ENCODE data around the gene ACOXL.
"Not testable (repeated sequence)": the region's sequence is repeated elsewhere in the genome, so short reads cannot be mapped to it uniquely, and the experiment has no call there.

ACOXL gene

DNA sequence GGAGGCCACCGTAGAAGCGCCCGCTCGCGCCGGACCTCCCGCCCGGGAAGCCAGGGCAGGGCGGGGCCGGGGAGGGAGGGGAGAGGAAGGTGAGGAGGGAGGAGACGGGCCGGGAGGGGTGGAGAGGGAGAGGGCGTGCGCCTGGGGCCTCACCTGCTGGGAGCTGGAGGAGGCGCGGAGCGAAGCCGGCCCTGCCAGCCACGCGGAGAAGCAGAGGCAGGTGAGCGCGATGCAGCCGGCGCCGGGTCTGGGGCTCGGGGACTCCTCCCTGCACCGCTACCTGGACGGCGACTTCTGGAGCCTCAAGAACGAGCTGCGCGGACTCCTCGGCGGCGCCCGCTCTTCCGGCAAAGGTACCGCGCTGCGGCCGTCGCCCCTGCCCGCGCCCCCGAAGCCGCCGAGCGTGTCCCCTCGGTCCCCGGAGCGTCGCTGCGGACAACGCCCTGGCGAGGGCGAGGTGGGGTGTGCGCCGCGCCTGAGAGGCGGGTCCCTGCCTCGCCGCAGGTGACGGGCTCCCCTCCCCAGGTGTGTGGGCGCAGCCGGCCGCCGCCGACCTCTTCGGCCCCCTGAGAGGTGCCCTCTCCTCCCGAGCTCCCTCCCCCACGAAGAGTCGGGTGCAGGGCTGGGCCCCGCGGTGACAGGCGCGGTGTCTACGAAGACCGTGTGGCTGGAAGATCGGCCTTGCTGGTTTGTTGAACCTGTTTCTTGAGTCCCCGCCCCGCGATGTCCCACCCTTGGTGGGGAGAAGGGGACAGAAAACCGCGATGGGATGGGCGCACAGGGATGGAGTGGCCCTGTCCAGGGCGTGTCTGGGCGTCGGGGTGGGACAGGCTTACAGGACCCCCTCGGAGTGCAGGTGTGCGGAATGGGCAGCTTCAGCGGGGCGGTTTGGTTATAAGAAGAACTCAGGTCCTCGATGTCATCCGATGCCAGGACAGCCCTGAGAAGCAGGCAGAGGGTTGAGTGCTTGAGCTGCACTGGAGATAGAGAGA, at the start of gene ACOXL:
ACOXL (plus strand) TSS at position 152 of the 992 bp plus-strand sequence. CDS start 35,817 bp downstream, outside the sequence.
- DNase-seq (ENCODE audit: low read depth): no peak

DNA sequence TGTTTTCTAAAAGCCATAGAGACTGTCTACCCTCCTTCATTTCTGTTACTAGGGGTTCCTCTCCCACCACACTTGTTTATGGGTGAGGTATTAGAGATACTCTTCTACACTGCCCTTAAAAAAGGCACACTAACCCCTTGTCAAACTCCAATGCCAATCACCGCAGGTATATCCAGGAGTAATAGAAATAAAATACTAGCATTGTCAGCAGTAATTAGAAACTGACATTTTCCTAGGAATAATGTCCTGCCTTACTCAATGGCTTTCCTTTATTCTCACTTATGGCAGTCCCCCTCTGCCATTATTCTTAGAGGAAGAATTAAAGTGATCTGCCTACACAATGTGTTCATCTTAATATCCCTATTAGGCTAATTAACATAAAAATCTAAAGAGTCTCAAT, 49.5 kb upstream of the ACOXL start:
- DNase-seq (ENCODE audit: low read depth): no peak

DNA sequence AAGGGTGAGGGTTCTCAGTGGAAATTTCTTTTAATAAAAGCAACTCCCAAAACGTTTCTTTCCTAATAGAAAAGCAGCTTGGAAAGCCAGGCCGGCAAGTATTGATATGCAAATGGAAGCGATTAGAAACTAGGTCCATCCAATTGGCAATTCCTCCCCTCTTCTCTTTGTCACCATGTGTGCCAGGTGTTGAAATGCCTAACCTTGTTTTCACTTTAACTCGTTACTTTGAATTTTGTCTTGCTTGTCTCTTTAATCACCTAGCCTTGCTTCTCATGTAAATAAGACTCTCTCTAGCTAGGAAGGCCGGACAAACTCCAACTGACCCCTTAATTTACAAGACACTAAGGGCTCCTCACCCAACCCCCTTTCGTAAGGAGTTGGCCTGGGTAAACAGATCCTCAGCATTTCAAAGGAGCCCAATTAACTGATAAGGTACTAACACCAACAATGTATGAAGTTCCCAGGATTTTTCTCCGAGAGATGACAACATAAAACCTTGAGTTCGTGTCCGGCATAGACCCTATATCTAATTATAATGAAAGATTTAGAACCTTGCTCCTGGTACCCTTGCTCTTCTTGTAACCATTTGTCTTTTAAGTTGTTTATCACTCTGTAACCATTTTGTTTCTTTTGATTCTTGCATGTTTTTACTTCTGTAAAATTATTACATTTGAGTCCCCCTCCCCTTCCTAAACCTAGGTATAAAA, 44.4 kb upstream of the ACOXL start:
- not testable (repeated sequence) for DNase-seq (ENCODE audit: low read depth)

DNA sequence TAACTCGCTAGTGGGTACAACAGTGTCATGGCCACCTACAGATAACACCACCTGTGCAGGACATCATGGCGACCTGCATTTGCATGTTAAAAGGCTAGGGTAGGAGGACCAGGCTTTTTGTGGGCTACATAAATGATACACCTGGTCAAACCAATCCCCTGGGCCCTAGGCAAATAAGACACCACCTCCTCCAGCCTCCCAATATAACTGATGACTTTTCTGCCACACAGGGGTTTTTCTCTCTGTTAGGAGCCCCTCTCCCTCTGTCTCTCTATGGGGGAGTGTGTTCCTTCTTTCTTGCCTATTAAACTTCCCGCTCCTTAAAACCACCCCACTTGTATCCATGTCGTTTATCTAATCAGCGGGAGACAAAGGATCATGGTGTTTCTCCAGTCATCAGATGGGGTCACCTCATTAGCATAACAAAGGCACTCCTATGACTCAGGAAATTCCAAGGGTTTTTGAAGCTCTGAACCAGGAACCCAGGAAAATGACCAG, 43.7 kb upstream of the ACOXL start:
- DNase-seq (ENCODE audit: low read depth): no peak

DNA sequence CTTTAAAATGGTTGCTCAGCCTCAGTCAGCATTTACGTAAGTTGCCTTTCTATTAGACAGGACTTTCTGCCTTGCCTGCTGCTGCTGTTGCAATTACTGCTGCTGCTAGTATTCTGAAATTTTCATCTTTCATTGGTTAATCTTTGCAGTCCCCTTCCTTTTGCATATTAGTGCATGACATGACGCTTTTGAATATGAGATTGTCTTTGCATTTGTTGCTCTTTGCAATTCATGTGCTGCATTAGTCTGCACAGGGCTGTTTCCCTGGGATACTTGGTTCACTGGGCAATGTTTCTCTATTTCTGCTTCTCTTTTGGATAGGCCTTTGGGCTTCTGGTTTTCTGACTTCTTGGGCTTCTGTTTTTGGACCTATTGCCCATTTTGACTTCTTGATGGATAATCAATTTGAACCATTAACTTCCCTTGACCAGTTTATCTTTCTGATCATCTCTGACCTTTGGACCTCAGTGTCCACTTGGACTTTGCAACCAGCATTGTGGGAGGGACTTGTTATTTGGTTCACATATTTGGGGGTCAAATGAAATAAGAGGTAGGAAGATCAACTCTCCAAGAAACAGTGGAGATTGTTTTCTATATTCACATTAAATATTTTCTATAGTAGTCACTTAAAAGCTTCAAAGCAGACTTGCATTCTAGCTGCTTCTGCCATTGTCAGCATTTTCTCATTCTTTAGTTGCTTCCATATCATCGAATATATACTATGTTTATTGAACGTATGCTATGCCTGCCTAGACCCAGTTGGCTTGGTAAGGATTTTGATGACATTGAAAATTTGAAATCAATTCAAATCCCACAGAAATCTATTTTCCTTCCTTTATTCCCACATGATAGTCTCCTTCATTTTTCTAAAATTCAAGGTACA, 42.0 kb upstream of the ACOXL start:
- DNase-seq (ENCODE audit: low read depth): no peak

DNA sequence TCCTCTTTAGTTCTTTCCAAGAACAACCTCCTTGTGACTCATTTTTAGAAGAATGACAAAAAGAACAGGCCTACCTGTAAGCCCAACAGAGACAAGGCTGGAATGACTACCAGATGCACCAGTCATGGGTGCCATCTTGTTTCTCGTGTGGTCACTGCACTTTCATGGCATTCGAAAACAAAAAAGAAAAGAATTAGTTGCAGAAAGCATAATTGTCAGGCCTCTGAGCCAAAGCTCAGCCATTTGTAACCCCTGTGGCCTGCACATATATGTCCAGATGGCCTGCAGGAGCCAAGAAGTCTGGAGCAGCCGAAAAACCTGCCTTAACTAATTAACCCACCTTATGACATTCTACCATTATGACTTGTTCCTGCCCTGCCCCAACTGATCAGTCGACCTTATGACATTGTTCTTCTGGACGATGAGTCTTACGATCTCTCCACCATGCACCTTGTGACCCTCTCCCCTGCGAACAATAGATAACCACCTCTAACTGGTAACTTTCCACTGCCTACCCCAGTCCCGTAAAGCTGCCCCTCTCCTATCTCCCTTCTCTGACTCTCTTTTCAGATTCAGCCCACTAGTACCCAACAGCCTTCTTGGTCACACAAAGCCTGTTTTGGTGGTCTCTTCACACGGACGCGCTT, 40.6 kb upstream of the ACOXL start:
- DNase-seq (ENCODE audit: low read depth): no peak

DNA sequence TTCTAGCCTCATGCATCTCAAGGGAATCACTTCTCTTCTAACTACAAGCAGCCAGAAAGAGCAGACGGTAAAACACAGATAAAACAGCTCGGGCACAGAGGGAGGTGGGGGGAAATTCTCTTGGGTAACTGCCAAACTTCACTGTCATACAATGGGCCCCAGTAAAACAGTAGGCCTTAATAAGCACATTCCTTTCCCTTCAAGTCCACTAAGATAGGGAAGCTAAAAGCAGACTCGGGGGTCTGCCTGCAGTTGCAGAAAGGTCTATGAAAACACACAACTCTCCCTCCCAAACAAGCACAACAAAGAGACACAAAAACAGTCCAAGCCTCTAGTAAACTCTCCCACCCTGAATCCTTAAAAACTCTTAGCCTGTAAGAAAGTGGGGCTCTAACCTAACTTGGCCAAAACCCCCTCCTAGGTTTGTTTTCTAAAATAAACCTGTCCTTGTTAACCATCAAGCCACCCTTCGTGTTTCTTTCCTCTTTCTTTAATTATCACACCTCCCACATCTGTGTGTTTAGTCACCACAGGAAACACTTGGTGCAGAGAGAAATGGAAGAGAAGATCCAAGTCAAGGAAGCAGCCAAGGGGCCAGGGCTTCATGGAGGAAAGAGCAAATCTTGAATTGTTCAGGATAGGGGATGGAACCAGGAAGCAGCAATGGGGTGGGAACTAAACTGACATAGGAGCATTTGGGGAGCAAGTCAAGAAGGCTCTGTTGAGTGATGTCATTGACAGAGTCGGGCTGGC, 37.1 kb upstream of the ACOXL start:
- not testable (repeated sequence) for DNase-seq (ENCODE audit: low read depth)

DNA sequence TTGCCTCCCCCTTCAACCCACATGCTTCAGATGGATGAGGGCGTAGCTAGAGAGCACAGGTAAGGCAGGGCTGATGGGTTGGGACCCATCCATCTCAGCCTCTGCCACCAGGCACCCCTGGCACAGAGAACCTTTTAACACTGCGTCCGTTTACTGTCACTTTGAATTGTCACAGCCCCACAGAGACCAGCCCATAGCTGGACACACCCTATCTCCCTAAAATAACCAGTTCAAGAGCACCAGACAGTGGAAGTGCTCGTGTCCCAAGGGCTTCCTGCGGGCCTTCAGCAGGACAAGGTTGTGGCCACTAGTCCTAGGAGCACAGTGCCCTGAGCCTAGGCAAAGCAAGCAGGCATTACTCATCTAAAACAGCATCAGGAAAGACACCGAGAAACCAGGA, 34.1 kb upstream of the ACOXL start:
- DNase-seq (ENCODE audit: low read depth): not testable (repeated sequence)

DNA sequence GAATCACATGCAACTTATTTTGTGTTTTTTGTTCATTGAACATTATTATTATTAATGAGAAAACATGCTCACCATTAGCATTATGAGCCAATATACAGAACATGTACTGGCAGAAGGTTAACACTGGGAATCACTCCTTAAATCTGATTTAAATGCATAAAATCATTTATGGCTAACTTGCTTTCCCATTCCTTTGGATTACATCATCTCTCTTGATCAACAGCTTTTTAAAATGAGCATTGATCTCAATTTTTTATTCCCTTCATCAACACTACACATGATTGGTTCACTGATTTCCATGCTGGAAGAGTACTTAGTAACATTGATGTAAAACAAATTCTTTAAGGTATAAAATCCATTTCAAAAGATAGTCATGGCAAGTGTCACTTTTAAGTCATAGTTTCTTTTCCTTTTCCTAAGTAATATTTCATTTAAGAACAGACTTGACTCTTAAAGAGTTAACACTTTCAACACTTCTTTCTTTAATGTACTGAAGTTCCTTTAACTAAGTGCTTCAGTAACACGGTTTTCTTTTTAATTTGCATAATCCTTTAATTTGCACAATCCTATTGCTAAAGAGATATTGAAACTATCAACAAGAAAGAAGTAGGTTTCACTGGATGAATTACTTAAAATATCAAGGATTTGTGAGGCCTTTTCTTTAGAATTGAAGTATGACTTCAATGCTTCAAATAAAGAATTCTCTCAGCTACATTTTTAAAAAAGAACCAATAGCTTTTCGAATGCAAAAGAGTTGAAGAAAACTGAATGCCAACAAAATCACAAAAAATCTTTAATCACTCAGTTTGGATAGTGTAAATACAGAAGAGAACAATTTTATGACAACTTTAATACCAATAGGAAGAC, 29.6 kb upstream of the ACOXL start:
- no peak for DNase-seq (ENCODE audit: low read depth)

DNA sequence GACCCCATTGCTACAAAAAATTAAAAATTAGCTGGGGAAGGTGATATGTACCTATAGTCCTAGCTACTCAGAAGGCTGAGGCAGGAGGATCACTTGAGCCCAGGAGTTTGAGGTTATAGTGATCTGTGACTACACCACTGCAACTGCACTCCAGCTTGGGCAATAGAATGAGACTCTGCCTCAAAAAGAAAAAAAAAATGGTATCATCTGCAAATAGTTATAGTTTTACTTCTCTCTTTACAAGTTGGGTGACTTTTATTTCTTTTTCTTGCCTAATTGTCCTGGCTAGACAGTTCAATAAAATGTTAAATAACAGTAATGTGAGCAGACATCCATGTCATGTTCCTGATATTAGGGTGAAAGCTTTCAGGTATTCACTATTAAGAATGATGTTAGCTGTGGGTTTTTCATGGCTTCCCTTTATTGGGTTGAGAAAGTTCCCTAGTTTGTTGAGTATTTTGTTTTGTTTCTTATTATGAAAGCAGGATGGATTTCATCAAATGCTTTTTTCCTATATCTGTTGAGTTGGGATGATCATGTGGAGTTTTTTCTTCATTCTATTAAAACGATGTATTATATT, 24.9 kb upstream of the ACOXL start:
- DNase-seq (ENCODE audit: low read depth): no peak

DNA sequence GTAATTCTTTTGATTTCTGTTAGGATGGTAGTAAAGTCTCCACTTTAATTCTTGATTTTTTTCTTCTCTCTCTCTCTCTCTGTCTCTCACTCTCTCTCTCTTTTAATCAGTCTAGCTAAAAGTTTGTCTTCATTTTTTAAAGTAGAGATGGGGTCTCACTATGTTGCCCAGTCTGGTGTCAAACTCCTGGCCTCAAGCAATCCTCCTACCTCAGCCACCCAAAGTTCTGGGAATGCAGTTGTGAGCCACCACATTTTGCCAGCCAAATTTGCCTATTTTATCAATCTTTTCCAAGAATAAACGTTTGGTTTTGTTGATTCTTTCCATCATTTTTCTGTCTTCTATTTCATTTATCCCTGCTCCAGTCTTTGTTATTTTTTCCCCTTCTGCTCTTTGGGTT, 23.9 kb upstream of the ACOXL start:
- no peak for DNase-seq (ENCODE audit: low read depth)

DNA sequence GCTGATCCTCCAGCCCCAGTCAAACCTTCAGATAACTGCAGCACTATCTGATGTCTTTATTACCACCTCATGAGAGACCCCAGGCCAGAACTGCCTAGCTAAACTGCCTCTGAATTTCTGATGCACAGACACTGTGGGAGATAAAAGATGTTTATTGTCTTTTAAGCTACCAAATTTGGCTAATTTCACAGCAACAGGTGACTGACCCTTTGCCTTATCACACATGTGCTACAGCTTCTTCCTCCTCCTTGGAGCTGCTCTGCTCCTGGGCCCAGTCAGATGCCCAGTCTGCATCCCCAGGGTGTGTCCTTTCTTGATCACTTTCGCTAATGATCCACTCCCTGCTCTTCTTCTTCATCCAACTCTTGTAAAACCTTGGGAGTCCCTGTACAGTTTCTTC, 19.6 kb upstream of the ACOXL start:
- no peak for DNase-seq (ENCODE audit: low read depth)

DNA sequence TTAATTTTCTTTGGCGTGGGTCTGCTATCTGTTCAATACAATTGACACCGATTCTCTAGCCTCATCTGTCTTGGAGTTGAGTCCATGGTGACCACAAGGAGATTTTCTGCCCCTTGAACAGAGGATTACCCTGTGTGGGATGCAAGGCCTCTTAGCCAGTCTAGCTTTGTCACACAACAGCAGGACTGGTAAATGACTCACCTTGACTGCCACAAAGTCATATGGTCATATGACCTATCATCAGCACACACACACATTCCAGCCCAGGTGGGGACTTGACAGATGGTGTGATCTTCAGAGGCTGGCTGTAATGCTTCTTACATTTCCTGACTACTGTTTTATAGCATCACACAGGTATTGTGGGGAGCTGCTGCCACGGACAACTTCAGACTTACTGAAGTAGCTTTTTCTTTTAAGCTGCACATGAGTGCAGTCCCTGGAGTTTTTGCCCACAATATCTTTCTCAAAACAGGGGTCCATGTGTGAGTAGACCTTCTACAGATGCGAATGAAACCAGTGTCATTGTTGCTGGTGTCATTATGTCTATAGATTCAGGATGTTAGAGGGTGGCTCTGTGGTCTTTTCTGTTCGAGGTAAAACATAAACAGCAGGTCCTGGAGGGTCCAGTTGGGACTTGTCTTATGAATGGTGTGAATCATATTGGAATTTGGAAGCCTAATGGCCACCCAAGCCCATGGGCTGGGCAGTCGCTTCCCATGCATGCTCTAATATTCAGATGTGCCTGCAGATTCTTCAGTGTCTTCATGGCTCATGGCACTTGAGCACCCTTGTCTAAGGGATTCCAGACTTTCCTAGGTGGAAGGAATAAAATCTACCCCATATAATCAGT, 18.6 kb upstream of the ACOXL start:
- no peak for DNase-seq (ENCODE audit: low read depth)

DNA sequence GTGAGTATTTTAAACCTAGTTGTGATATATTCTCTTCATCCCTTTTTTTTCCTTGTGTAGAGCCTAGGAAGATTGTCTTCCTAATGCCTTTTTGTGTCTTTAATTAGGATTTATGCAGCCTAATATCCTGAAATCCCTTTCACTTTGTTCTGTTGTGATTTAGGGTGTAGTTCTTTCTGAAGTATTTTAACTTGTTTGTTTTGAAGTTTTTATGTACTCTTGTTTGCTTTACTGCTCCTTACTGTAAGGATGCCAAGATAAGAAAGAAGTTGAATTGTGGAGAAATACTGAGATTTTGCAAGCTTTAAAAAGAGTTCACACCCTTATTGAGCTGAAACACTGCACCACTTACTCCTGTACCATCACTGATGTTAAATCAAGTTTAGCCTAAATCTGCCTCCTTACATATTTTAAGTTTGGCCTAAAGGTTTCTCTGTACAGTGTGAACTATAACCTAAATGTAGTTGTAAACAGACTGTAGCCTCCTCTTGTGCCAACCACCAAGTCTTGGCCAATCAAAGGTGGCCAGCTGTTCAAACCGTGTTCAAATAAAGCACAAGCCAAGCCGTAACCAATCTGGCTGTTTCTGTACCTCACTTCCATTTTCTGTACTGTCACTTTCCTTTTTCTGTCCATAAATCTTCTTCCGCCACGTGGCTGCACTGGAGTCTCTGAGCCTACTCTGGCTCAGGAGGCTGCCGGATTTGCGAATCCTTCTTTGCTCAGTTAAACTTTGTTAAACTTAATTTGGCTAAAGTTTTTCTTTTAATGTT, 17.7 kb upstream of the ACOXL start:
- DNase-seq (ENCODE audit: low read depth): no peak

DNA sequence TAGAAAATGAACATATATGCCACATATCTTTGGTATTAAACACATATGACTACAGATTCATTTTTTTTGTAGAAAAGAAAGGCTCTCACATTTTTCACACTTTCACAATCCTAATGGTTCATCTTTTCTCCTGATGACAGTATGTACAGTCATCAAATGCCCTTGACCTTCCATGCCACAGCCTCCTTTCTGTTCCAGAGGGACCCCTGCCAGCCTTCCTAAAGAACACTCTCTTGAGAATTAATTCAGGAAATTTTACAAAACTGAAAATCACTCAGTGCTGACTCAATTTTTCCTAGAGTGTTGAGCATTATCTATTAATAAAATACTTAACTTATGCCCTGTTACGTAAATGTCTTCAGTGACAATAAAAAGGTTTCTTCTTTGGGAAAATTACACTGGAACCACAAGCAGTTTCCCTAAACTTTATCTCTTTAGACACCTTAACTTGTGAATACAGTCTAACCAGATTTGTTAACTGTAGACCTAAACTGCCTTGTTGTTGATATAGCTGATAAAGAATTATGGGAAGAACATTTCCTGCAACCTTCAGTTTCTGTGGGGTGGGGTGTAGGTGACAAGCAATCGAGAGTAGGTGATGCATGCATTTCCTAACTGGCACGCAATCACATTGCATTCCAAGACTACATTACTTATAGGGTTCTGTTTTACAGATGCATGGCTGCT, 15.3 kb upstream of the ACOXL start:
- DNase-seq (ENCODE audit: low read depth): no peak

DNA sequence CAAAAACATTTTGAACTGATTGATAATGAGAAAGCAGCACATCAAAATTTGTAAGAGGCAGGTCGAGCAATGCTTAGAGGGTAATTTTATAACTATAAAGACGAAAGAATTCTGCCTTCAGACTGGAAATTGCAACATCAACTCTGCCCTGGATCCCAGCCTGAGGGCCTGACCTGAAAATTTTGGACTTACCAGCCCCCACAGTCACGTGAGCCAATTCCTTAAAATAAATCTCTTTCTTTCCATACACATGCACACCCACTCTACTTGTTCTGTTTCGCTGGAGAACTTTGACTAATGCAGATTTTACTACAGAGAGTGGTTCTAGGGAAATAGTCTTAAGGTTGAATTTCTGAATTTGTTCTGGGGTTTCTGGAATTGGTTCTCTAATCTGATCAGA, 14.6 kb upstream of the ACOXL start:
- DNase-seq (ENCODE audit: low read depth): no peak

DNA sequence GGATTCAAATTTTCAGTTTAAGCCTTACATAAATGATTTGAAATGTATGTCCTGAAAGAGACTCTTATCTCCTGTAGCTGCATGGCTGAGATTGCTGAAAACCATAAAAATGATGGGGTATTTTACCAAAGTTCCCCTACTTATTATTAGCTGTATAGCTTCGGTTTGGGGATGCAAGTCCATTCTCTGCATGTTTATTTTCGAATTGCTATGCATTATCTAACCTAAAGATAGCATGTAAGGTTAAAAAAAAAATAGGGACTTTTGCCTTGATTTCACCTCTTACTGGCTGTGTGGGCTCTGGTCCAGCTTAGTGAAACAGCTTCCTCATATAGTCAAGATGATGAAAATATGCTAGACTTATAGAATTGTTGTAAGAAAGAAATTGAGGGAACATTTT, 14.0 kb upstream of the ACOXL start:
- no peak for DNase-seq (ENCODE audit: low read depth)

All from activated T-cell treated with anti-CD3 and anti-CD28 coated beads for 48 hours (primary cell).